Fibroblast of lung (primary cell): ENCODE results near the gene POR. TPM values are rescaled to one million over a fixed set of nuclear protein-coding genes. Genes with fewer than 3 reads are reported as not detected.
"Not testable (repeated sequence)": the region's sequence is repeated elsewhere in the genome, so short reads cannot be mapped to it uniquely, and the experiment has no call there.

Source experiments
- DNase-seq, 2 donors: peaks; one replicate each; pipeline versions ENCODE4 v3.0.0 to v3.0.0-alpha.2; 2010; ENCODE audit warnings: low read depth in 2 of 2
- H2AFZ ChIP-seq: 2 replicates; pipeline ENCODE4 v1.5.1; 2012; ENCODE audit warnings: low read length, control low read depth, inconsistent platforms
- H3K27ac ChIP-seq: 2 replicates; pipeline ENCODE4 v1.5.1; 2011; ENCODE audit warnings: low read length, control low read depth; ENCODE audit not compliant: insufficient read depth
- H3K27me3 ChIP-seq: 2 replicates; pipeline ENCODE4 v1.5.1; 2011; ENCODE audit warnings: mild to moderate bottlenecking, low read length; ENCODE audit not compliant: control insufficient read depth, insufficient read depth
- H3K36me3 ChIP-seq: 2 replicates; pipeline ENCODE4 v1.5.1; 2011; ENCODE audit warnings: low read length; ENCODE audit not compliant: control insufficient read depth, insufficient read depth
- H3K4me1 ChIP-seq: 2 replicates; pipeline ENCODE4 v1.5.1; 2011; ENCODE audit warnings: low read length; ENCODE audit not compliant: control insufficient read depth, insufficient read depth; ENCODE audit errors: extremely low read depth
- H3K4me2 ChIP-seq: 2 replicates; pipeline ENCODE4 v1.5.1; 2011; ENCODE audit warnings: low read length, control low read depth; ENCODE audit not compliant: insufficient read depth; ENCODE audit errors: extremely low read depth
- H3K4me3 ChIP-seq, 4 experiments: fragments of 200-600 bp in 1 of 4; sonication (generic) in 1 of 4; replicated peaks in 1 of 4; 2 replicates each; pipeline ENCODE4 v1.5.1; 2011 to 2016; ENCODE audit warnings: low read length in 4 of 4, low read depth in 3 of 4, mild to moderate bottlenecking in 3 of 4, control low read depth in 2 of 4, inconsistent platforms in 1 of 4, mixed read lengths in 1 of 4; ENCODE audit not compliant: insufficient read depth in 1 of 4; ENCODE audit errors: control extremely low read depth in 1 of 4
- H3K79me2 ChIP-seq: 2 replicates; pipeline ENCODE4 v1.5.1; 2012; ENCODE audit warnings: mild to moderate bottlenecking, low read length, inconsistent platforms; ENCODE audit not compliant: control insufficient read depth, insufficient read depth
- H3K9ac ChIP-seq: 2 replicates; pipeline ENCODE4 v1.5.1; 2011; ENCODE audit warnings: mild to moderate bottlenecking, low read length, control low read depth; ENCODE audit not compliant: insufficient read depth
- H3K9me3 ChIP-seq: 2 replicates; pipeline ENCODE4 v1.5.1; 2012; ENCODE audit warnings: low read depth, low read length; ENCODE audit not compliant: control insufficient read depth, insufficient read depth
- H4K20me1 ChIP-seq: 2 replicates; pipeline ENCODE4 v1.5.1; 2011; ENCODE audit warnings: low read length; ENCODE audit not compliant: control insufficient read depth, insufficient read depth; ENCODE audit errors: extremely low read depth
- CTCF ChIP-seq, 2 donors: IDR thresholded peaks in 1 of 2; conservative IDR thresholded peaks in 1 of 2; 1 replicate in 1 of 2; 2 replicates in 1 of 2; pipeline ENCODE4 v1.5.1; 2011 to 2012; ENCODE audit warnings: low read length in 2 of 2, control low read depth in 1 of 2, inconsistent platforms in 1 of 2, low read depth in 1 of 2, mild to moderate bottlenecking in 1 of 2
- EZH2 ChIP-seq: IDR thresholded peaks from 2 replicates; pipeline ENCODE4 v1.5.1; 2012; ENCODE audit warnings: low read length, control low read depth, mild to moderate bottlenecking; ENCODE audit errors: missing control alignments
- polyA plus RNA-seq, 2 donors: library from polyadenylated mRNA; depleted of rRNA in 1 of 2; stranded (reverse) in 1 of 2; unstranded in 1 of 2; fragments of >200 nt; gene quantifications; 2 replicates each; pipeline ENCODE4 v1.2.1, GENCODE V29; 2011 to 2012; ENCODE audit warnings: missing spikeins in 1 of 2
- total RNA-seq: library from RNA; depleted of rRNA; stranded (reverse); fragments of >200 nt; gene quantifications from 2 replicates; pipeline ENCODE4 v1.2.1, GENCODE V29; 2014

The POR gene
- total and polyA plus RNA-seq, 2 donors (not counting 1 experiment from before 2014, with no cell fraction given) = 36.2 to 207 TPM

- Histone ChIP-seq H2AFZ (no peak overlapping the region), H3K9ac (no peak overlapping the region), H4K20me1 (no peaks in the 10 kb centered on the region), H3K27ac (no peak overlapping the region), H3K4me3 (no peak overlapping the region), H3K9me3 (no peaks in the 10 kb centered on the region), H3K36me3 (peaks cover 11% of the 10 kb centered on the region), H3K4me2 (no peak overlapping the region), H3K79me2 (no peaks in the 10 kb centered on the region), H3K27me3 (no peaks in the 10 kb centered on the region), H3K4me1 (no peaks in the 10 kb centered on the region)
- no peak for TF ChIP-seq EZH2
- no peak for TF ChIP-seq CTCF (conservative IDR thresholded peaks at IDR 0.05 in 1 of 2, IDR thresholded peaks at IDR 0.05 in 1 of 2; ENCODE audit: low read depth in 1 of 2, low read length in 2 of 2)
- DNase-seq = no peak
These were observed 87.9 kb downstream of the POR start for GRCh38 chr7:76002822-76003221.

GRCh38 chr7:76003351-76003750 lies 88.4 kb downstream of the POR start:
- Histone ChIP-seq H3K4me3 (no peak overlapping the region), H3K9me3 (no peaks in the 10 kb centered on the region), H4K20me1 (no peaks in the 10 kb centered on the region), H3K27me3 (no peaks in the 10 kb centered on the region), H3K27ac (no peak overlapping the region), H3K9ac (no peak overlapping the region), H3K36me3 (peaks cover 11% of the 10 kb centered on the region), H2AFZ (no peak overlapping the region), H3K79me2 (no peaks in the 10 kb centered on the region), H3K4me1 (peaks cover 2% of the 10 kb centered on the region), H3K4me2 (no peak overlapping the region)
- no peak for DNase-seq
- no peak for TF ChIP-seq CTCF (conservative IDR thresholded peaks at IDR 0.05 in 1 of 2, IDR thresholded peaks at IDR 0.05 in 1 of 2; ENCODE audit: low read depth in 1 of 2, low read length in 2 of 2)
- no peak for TF ChIP-seq EZH2

- H2AFZ ChIP-seq, H3K27me3 ChIP-seq, H3K4me2 ChIP-seq, H4K20me1 ChIP-seq, H3K4me3 ChIP-seq, H3K4me1 ChIP-seq, H3K79me2 ChIP-seq, H3K27ac ChIP-seq, DNase-seq, H3K9ac ChIP-seq, H3K9me3 ChIP-seq: not testable (repeated sequence)
- peaks cover 11% of the 10 kb centered on the region for H3K36me3 ChIP-seq
These were observed 90.0 kb downstream of the POR start for GRCh38 chr7:76005004-76005403.
